BLaER1 (cell line): ENCODE results near the gene SLC26A1.
"Not testable (repeated sequence)": the region's sequence is repeated elsewhere in the genome, so short reads cannot be mapped to it uniquely, and the experiment has no call there.

Experiments used
- H3K27ac ChIP-seq: shearing (Covaris generic); formaldehyde crosslinking; 2 replicates; pipeline ENCODE4 v1.8.1; 2022
- H3K27me3 ChIP-seq: shearing (Covaris generic); formaldehyde crosslinking; 2 replicates; pipeline ENCODE4 v1.8.1; 2022
- H3K36me3 ChIP-seq: shearing (Covaris generic); formaldehyde crosslinking; 2 replicates; pipeline ENCODE4 v1.8.1; 2022
- H3K4me1 ChIP-seq: shearing (Covaris generic); formaldehyde crosslinking; 2 replicates; pipeline ENCODE4 v1.8.1; 2022
- H3K4me2 ChIP-seq: shearing (Covaris generic); formaldehyde crosslinking; 2 replicates; pipeline ENCODE4 v1.8.1; 2022
- H3K4me3 ChIP-seq: shearing (Covaris generic); formaldehyde crosslinking; 2 replicates; pipeline ENCODE4 v1.8.1; 2022
- H3K9ac ChIP-seq: shearing (Covaris generic); formaldehyde crosslinking; 2 replicates; pipeline ENCODE4 v1.8.1; 2022
- H3K9me3 ChIP-seq: shearing (Covaris generic); formaldehyde crosslinking; 2 replicates; pipeline ENCODE4 v1.8.1; 2022
- H4K20me1 ChIP-seq: shearing (Covaris generic); formaldehyde crosslinking; 2 replicates; pipeline ENCODE4 v1.8.1; 2022
- Cebpa-rat ChIP-seq: shearing (Covaris generic); IDR thresholded peaks from 2 replicates; pipeline ENCODE4 v1.8.1; 2022

SLC26A1 gene

DNA sequence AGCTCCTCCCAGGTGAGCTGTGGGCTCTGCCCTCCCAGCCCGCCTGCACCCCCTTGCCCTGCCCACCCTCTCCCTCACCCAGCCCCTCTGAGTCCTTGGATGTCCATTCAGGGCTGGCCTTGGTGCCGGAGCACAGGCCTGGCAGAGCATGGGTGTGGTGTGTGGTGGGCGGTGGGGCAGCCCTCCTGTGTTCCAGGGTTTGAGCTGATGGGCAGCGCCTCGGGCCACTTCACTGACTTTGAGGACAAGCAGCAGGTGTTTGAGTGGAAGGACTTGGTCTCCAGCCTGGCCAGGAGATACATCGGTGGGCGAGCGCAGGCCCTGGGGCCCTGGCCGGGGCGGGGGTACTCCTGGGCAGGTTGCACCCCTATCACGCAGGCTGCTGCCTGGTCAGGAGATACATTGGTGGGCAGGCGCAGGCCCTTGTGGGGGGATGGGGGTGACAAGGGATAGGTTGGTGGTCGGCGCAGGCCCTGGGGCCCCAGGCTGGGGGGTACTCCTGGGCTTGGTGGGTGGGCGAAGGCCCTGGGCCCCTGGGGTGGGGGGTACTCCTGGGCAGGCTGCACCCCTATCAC is 7.6 kb upstream of the SLC26A1 start:
- H3K27me3 ChIP-seq = peaks cover 99% of the 10 kb centered on the region
- H3K9ac ChIP-seq = no peak overlapping the region
- TF ChIP-seq Cebpa-rat = no peak
- H3K4me2 ChIP-seq = peak overlapping the region; percentile 48; the same call in 1 of the 2 replicates
- H4K20me1 ChIP-seq = peaks cover 89% of the 10 kb centered on the region
- H3K27ac ChIP-seq = no peak overlapping the region
- no peak overlapping the region for H3K4me3 ChIP-seq
- H3K9me3 ChIP-seq = peaks cover 13% of the 10 kb centered on the region; the same call in 1 of the 2 replicates
- H3K4me1 ChIP-seq = peaks cover 36% of the 10 kb centered on the region
- no peaks in the 10 kb centered on the region for H3K36me3 ChIP-seq

DNA sequence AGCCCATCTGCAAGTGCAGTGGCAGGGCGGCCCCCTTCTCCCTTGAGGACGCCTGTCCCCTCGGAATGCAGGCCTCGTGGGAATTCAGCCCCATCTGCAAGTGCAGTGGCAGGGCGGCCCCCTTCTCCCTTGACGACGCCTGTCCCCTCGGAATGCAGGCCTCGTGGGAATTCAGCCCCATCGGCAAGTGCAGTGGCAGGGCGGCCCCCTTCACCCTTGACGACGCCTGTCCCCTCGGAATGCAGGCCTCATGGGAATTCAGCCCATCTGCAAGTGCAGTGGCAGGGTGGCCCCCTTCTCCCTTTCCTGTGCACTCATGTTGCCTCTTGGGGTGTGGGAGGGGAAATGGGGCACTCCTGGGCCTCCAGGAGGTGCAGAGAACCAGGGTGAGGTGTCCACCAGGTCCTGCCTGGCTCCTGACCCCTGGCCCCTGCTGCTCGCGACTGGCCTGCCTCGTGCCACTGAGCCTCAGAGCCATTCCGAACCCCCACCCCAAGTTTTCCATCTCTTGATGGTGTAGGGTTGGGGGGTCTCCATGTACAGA is 6.8 kb upstream of the SLC26A1 start:
- Histone ChIP-seq H3K4me2 (peak overlapping the region; percentile 48), H3K4me3 (0 out of 2 replicates have a peak overlapping the region, but pooled peaks have one; percentile 4), H3K4me1 (peaks cover 30% of the 10 kb centered on the region), H3K27ac (no peak overlapping the region), H3K36me3 (no peaks in the 10 kb centered on the region), H4K20me1 (peaks cover 90% of the 10 kb centered on the region), H3K9ac (no peak overlapping the region), H3K27me3 (peaks cover 98% of the 10 kb centered on the region), H3K9me3 (peaks cover 13% of the 10 kb centered on the region; the same call in 1 of the 2 replicates)
- no peak for TF ChIP-seq Cebpa-rat

- peaks cover 95% of the 10 kb centered on the region for H3K27me3 ChIP-seq
- H3K9ac ChIP-seq, H3K27ac ChIP-seq, H3K4me3 ChIP-seq, H3K36me3 ChIP-seq: not testable (repeated sequence)
- H3K4me1 ChIP-seq = peaks cover 26% of the 10 kb centered on the region
- peak overlapping the region; percentile 48 for H3K4me2 ChIP-seq
- H4K20me1 ChIP-seq = peaks cover 88% of the 10 kb centered on the region
- peaks cover 13% of the 10 kb centered on the region; the same call in 1 of the 2 replicates for H3K9me3 ChIP-seq
Measured at GRCh38 chr4:999240-999863, 6.1 kb upstream of the SLC26A1 start.

- Histone ChIP-seq H3K9ac (no peak overlapping the region), H3K36me3 (no peaks in the 10 kb centered on the region), H3K27ac (no peak overlapping the region), H3K4me1 (peaks cover 26% of the 10 kb centered on the region), H3K4me3 (no peak overlapping the region), H4K20me1 (peaks cover 86% of the 10 kb centered on the region), H3K9me3 (peaks cover 13% of the 10 kb centered on the region; the same call in 1 of the 2 replicates), H3K4me2 (no peak overlapping the region; the same call in 1 of the 2 replicates), H3K27me3 (peaks cover 83% of the 10 kb centered on the region)
- no peak for TF ChIP-seq Cebpa-rat
Measured at GRCh38 chr4:998096-998691, 5.0 kb upstream of the SLC26A1 start.

- Histone ChIP-seq H3K4me2 (peak overlapping the region; percentile 71), H3K4me1 (peaks cover 26% of the 10 kb centered on the region), H3K27ac (no peak overlapping the region), H3K9me3 (peaks cover 9% of the 10 kb centered on the region; the same call in 1 of the 2 replicates), H3K36me3 (0 out of 2 replicates have a peak, but pooled peaks cover under 1% of the 10 kb centered on the region), H4K20me1 (peaks cover 91% of the 10 kb centered on the region), H3K27me3 (peaks cover 77% of the 10 kb centered on the region), H3K9ac (no peak overlapping the region), H3K4me3 (peak overlapping the region; percentile 58)
- no peak for TF ChIP-seq Cebpa-rat
Measured at GRCh38 chr4:997375-998071, 4.3 kb upstream of the SLC26A1 start.

- Histone ChIP-seq H3K9ac (no peak overlapping the region), H3K27ac (no peak overlapping the region), H3K4me2 (0 out of 2 replicates have a peak overlapping the region, but pooled peaks have one; percentile 71), H3K9me3 (peaks cover 4% of the 10 kb centered on the region; the same call in 1 of the 2 replicates), H4K20me1 (peaks cover 91% of the 10 kb centered on the region), H3K27me3 (peaks cover 72% of the 10 kb centered on the region), H3K4me1 (peaks cover 26% of the 10 kb centered on the region), H3K4me3 (peak overlapping the region; percentile 58; the same call in 1 of the 2 replicates), H3K36me3 (peaks cover 4% of the 10 kb centered on the region; the same call in 1 of the 2 replicates)
- no peak for TF ChIP-seq Cebpa-rat
Measured at GRCh38 chr4:996997-997374, 3.8 kb upstream of the SLC26A1 start.

- no peak overlapping the region for H3K9ac ChIP-seq
- peaks cover 91% of the 10 kb centered on the region for H4K20me1 ChIP-seq
- TF ChIP-seq Cebpa-rat = no peak
- H3K9me3 ChIP-seq = no peaks in the 10 kb centered on the region
- H3K27me3 ChIP-seq = peaks cover 65% of the 10 kb centered on the region
- H3K27ac ChIP-seq = no peak overlapping the region
- no peak overlapping the region for H3K4me3 ChIP-seq
- H3K36me3 ChIP-seq = peaks cover 11% of the 10 kb centered on the region; the same call in 1 of the 2 replicates
- peaks cover 26% of the 10 kb centered on the region for H3K4me1 ChIP-seq
- H3K4me2 ChIP-seq = no peak overlapping the region
Measured at GRCh38 chr4:996030-996996, 3.1 kb upstream of the SLC26A1 start.

DNA sequence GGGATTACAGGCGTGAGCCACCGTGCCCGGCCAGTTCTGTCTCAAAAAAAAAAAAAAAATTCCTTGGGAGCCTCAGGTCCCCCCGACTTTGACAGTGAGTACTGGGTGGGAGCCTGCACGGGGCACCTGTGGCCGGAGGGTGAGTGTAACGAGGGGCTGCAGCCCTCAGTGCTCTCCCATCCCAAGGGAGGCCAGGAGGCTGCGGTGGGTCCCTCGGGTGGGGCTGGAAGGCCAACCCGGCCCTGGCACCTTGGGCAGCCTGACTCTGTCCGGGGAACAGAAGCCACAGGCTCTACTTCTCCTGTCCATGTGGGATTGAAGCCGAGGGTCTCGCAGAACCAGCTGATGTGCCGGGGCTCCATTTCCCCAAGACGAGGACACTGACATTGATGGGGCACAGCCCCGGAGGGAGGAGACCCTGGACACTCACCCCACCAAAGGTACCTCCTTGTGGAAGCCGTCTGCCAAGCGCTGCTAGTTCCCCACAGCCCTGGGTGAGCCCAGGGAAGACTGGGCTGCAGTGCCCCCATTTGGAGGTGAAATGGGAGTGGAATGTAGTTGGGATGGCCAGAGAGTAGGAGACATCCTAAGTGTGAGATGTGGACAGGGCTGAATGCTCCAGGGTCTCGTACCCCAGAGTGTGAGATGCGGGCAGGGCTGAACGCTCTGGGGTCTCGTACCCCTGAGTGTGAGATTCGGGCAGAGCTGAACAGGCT is 2.3 kb upstream of the SLC26A1 start:
- H3K4me3 ChIP-seq = no peak overlapping the region
- no peak overlapping the region for H3K9ac ChIP-seq
- peaks cover 19% of the 10 kb centered on the region; the same call in 1 of the 2 replicates for H3K36me3 ChIP-seq
- peaks cover 91% of the 10 kb centered on the region for H4K20me1 ChIP-seq
- peaks cover 57% of the 10 kb centered on the region for H3K27me3 ChIP-seq
- no peak for TF ChIP-seq Cebpa-rat
- H3K4me2 ChIP-seq = no peak overlapping the region
- H3K9me3 ChIP-seq = no peaks in the 10 kb centered on the region
- no peak overlapping the region for H3K27ac ChIP-seq
- peaks cover 24% of the 10 kb centered on the region for H3K4me1 ChIP-seq
